Common myeloid progenitor, CD34-positive (primary cell): ENCODE data around the gene POLE4.

Source experiments
- CTCF ChIA-PET: fragments of 350-600 bp; sonication (Branson Sonifier 250); formaldehyde crosslinking; loops from one replicate; lab custom pipeline; 2021; ENCODE audit warnings: antibody characterized with exemption; lab: Charles Lee
- POLR2A ChIA-PET: fragments of 350-600 bp; sonication (Branson Sonifier 250); formaldehyde crosslinking; loops from one replicate; lab custom pipeline; 2021; ENCODE audit warnings: antibody characterized with exemption; lab: Charles Lee
- DNase-seq, 3 donors: peaks; one replicate each; pipeline versions ENCODE4 v3.0.0 to v3.0.0-alpha.2; 2013
- H3K27ac ChIP-seq, 2 experiments: 1 replicate in 1 of 2; 2 replicates in 1 of 2; pipeline ENCODE4 v1.7.0; 2013; ENCODE audit warnings: inconsistent platforms in 2 of 2, low read length in 2 of 2, mild to moderate bottlenecking in 2 of 2, low read depth in 1 of 2, moderate library complexity in 1 of 2; ENCODE audit not compliant: severe bottlenecking in 2 of 2, insufficient read depth in 1 of 2, poor library complexity in 1 of 2
- H3K27me3 ChIP-seq, 5 experiments: replicated peaks in 2 of 5; 1 replicate in 3 of 5; 2 replicates in 2 of 5; pipeline versions ENCODE4 v1.6.1 to v1.7.0; 2013; ENCODE audit warnings: low read length in 4 of 5, mild to moderate bottlenecking in 2 of 5, moderate library complexity in 2 of 5, inconsistent platforms in 1 of 5; ENCODE audit not compliant: insufficient read depth in 5 of 5, control insufficient read depth in 4 of 5
- H3K36me3 ChIP-seq, 4 experiments: 1 replicate in 2 of 4; 2 replicates in 2 of 4; pipeline versions ENCODE4 v1.6.1 to v1.7.0; 2013; ENCODE audit warnings: low read length in 3 of 4, control low read depth in 1 of 4, mild to moderate bottlenecking in 1 of 4; ENCODE audit not compliant: control insufficient read depth in 4 of 4, insufficient read depth in 4 of 4
- H3K4me1 ChIP-seq, 4 experiments: 1 replicate in 3 of 4; 2 replicates in 1 of 4; pipeline versions ENCODE4 v1.6.1 to v1.7.1; 2013; ENCODE audit warnings: low read length in 3 of 4, mild to moderate bottlenecking in 3 of 4, control low read depth in 1 of 4, inconsistent platforms in 1 of 4, moderate library complexity in 1 of 4; ENCODE audit not compliant: control insufficient read depth in 4 of 4, insufficient read depth in 4 of 4; ENCODE audit errors: control extremely low read depth in 1 of 4
- H3K4me3 ChIP-seq, 7 experiments: 1 replicate in 4 of 7; 2 replicates in 3 of 7; pipeline versions ENCODE4 v1.5.1 to v1.7.0; 2013; ENCODE audit warnings: mild to moderate bottlenecking in 7 of 7, low read length in 6 of 7, moderate library complexity in 6 of 7, inconsistent platforms in 2 of 7, low read depth in 2 of 7, control low read depth in 1 of 7; ENCODE audit not compliant: insufficient read depth in 4 of 7, control insufficient read depth in 1 of 7; ENCODE audit errors: extremely low read depth in 1 of 7
- H3K9me3 ChIP-seq, 5 experiments: 1 replicate in 4 of 5; 2 replicates in 1 of 5; pipeline versions ENCODE4 v1.6.1 to v1.7.1; 2013; ENCODE audit warnings: low read length in 4 of 5, mild to moderate bottlenecking in 2 of 5, inconsistent platforms in 1 of 5, low read depth in 1 of 5, moderate library complexity in 1 of 5; ENCODE audit not compliant: control insufficient read depth in 4 of 5, insufficient read depth in 2 of 5; ENCODE audit errors: control extremely low read depth in 1 of 5
- WGBS: methylation state at CpG from one replicate; pipeline ENCODE4 v1.1.5; 2013; ENCODE audit not compliant: insufficient coverage; 5-methylcytosine and 5-hydroxymethylcytosine counted together

The POLE4 gene

DNA sequence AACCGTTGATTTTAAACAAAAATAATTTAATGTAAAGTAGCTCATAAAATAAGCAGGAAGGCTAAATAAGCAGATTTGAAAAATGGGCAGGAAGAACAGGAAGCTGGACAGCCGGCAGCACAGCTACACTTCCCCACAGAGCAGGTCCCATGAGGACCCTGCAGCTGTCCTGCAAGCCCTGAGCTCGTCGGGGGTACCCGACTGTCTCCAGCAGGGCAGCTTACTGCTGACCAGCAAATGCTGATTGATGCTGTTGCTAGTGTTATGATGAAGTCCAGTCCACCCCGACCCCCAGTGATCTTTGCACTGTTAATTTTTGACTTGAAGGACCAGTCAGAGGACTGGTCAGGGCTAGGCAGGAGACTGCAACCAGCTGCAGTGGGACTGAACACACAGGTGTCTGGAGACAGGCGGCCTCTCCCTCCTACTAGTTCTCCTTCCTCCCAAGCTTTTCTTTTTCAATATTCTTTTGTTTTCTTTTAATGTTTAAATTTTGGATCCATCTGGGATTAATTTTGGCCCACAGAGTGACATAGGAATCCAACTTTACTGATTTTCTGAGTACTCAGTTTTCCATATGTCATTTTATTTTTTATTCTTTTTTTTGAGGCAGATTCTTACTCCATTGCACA, 27.7 kb downstream of the POLE4 start:
- H3K27ac ChIP-seq, result no peak overlapping the region
- no peaks in the 10 kb centered on the region for H3K9me3 ChIP-seq
- H3K4me1 ChIP-seq, result peaks cover 0 to 4% (median 0%) of the 10 kb centered on the region in 4 experiments
- no peaks in the 10 kb centered on the region for H3K36me3 ChIP-seq
- ChIA-PET CTCF (no interaction called here), POLR2A (no interaction called here)
- WGBS, result 57% methylated on average over 5 of the region's 7 CpGs
- no peak for DNase-seq
- no peak overlapping the region for H3K4me3 ChIP-seq
- no peaks in the 10 kb centered on the region for H3K27me3 ChIP-seq

GRCh38 chr2:74991977-74992376, 33.5 kb downstream of the POLE4 start:
- no peaks in the 10 kb centered on the region for H3K9me3 ChIP-seq
- WGBS, result 95% methylated on average over 2 of the region's 4 CpGs
- ChIA-PET POLR2A (interaction anchor here (1.1 kb wide), 1 partner anchor 12 kb away, joined by 4 read pairs; no protein-coding TSS in a partner anchor), CTCF (interaction anchor here (1.4 kb wide), 1 partner anchor 72 kb away, joined by 4 read pairs; no protein-coding TSS in a partner anchor)
- no peaks in the 10 kb centered on the region for H3K36me3 ChIP-seq
- DNase-seq, result no peak
- H3K27me3 ChIP-seq, result no peaks in the 10 kb centered on the region
- H3K4me3 ChIP-seq, result no peak overlapping the region
- H3K4me1 ChIP-seq, result no peaks in the 10 kb centered on the region
- no peak overlapping the region for H3K27ac ChIP-seq

DNA sequence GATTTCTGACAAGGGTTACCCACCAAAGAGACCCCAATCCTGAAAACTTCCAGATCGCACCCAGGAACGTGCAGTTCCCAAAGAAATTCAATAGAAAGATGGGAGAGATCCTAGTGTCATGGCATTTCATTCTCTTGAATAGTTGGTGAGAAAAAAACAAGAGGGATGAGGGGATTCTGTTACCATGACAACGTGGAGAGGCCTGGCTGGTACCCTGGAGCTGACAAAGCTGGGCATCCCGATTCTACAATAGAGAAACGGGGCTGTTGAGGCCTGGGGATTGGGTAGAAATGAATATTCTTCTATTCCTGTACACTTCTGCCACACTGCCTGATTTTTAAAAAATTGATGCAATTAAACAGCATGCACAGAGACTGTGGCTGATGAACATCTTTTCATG, 41.0 kb downstream of the POLE4 start:
- Histone ChIP-seq H3K9me3 (peaks cover 0 to 10% (median 3%) of the 10 kb centered on the region in 5 experiments), H3K36me3 (no peaks in the 10 kb centered on the region), H3K27me3 (no peaks in the 10 kb centered on the region), H3K4me1 (no peaks in the 10 kb centered on the region), H3K27ac (no peak overlapping the region), H3K4me3 (no peak overlapping the region)
- DNase-seq, result no peak
- POLR2A ChIA-PET, result no interaction called here
- CTCF ChIA-PET, result no interaction called here
- 96% methylated on average over 3 of the region's 5 CpGs for WGBS

DNA sequence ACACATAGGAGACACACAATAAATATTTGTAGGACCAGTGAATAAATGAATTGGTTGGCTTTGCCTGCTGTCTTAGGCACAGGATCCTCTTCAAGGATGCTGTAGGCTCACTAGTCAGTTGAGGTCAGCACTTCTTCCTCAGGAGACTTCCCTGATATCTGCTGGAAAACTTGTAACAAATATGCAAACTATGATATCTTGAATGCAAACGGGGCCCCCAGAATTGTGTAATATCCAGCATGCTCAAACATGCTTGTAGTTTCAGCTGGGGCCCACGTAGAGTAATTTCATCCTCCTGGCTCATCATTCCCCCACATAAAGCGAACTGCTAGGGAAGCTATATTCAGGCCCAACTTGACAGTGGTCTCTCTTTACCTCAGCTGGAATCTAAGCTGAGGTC, 43.6 kb downstream of the POLE4 start:
- ChIA-PET POLR2A (no interaction called here), CTCF (no interaction called here)
- Histone ChIP-seq H3K36me3 (no peaks in the 10 kb centered on the region), H3K27me3 (no peaks in the 10 kb centered on the region), H3K9me3 (peaks cover 0 to 10% (median 3%) of the 10 kb centered on the region in 5 experiments), H3K4me3 (no peak overlapping the region), H3K27ac (no peak overlapping the region), H3K4me1 (no peaks in the 10 kb centered on the region)
- no peak for DNase-seq
- 100% methylated on average over 3 of the region's 3 CpGs for WGBS

- Histone ChIP-seq H3K4me3 (no peak overlapping the region), H3K36me3 (no peaks in the 10 kb centered on the region), H3K27ac (no peak overlapping the region), H3K9me3 (peaks cover 0 to 7% (median 3%) of the 10 kb centered on the region in 5 experiments), H3K4me1 (no peaks in the 10 kb centered on the region), H3K27me3 (no peaks in the 10 kb centered on the region)
- no peak for DNase-seq
- CTCF ChIA-PET, result no interaction called here
- WGBS, result 93% methylated on average over 2 of the region's 2 CpGs
- POLR2A ChIA-PET, result interaction anchor here (1.2 kb wide), 1 partner anchor 12 kb away, joined by 4 read pairs; no protein-coding TSS in a partner anchor
Observed at GRCh38 chr2:75003276-75003675, 44.8 kb downstream of the POLE4 start.

DNA sequence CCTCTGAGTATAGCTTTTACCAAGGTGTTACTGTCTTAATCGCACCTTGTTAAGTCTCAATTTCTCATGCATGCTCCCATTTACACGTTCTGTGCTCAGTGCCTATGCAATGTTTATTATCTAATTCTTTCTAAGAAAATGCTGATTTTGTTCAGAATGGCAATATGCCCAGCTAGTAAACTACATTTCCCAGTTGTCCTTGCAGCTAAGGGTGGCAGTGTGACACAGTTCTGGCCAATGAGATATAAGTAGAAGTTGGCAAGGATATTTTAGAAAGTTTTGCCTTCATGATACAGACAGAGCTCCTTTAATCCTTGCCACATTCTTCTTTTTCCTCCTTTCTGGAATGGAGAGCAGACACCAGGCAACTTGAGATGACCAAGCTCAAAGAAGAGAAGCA, 45.3 kb downstream of the POLE4 start:
- H3K4me3 ChIP-seq, result no peak overlapping the region
- ChIA-PET CTCF (no interaction called here), POLR2A (interaction anchor here (1.2 kb wide), 1 partner anchor 12 kb away, joined by 4 read pairs; no protein-coding TSS in a partner anchor)
- no peak for DNase-seq
- no peaks in the 10 kb centered on the region for H3K27me3 ChIP-seq
- peaks cover 0 to 3% (median 0%) of the 10 kb centered on the region in 5 experiments for H3K9me3 ChIP-seq
- H3K36me3 ChIP-seq, result no peaks in the 10 kb centered on the region
- no CpG with 5 or more reads among the region's 2 CpGs for WGBS
- no peak overlapping the region for H3K27ac ChIP-seq
- H3K4me1 ChIP-seq, result no peaks in the 10 kb centered on the region

- H3K4me1 ChIP-seq, result no peaks in the 10 kb centered on the region
- H3K27me3 ChIP-seq, result no peaks in the 10 kb centered on the region
- H3K36me3 ChIP-seq, result no peaks in the 10 kb centered on the region
- CTCF ChIA-PET, result no interaction called here
- no peak for DNase-seq
- H3K9me3 ChIP-seq, result no peaks in the 10 kb centered on the region
- no peak overlapping the region for H3K27ac ChIP-seq
- POLR2A ChIA-PET, result no interaction called here
- no peak overlapping the region for H3K4me3 ChIP-seq
Observed at GRCh38 chr2:75006041-75006440, 47.6 kb downstream of the POLE4 start.
